Loucy (cell line): Measurements from ENCODE around the gene TBC1D1.

ENCODE experiments used
- EZH2phosphoT487 ChIP-seq: fragments of 200-600 bp; IDR thresholded peaks from 2 replicates; pipeline ENCODE4 v1.6.1; 2018; ENCODE audit warnings: antibody characterized with exemption, mild to moderate bottlenecking, moderate library complexity, borderline replicate concordance
- TF ChIP-seq, protein P1 (sequence below): fragments of 200-600 bp; sonication (generic); conservative IDR thresholded peaks from 2 replicates; pipeline ENCODE4 v1.5.1; 2014; ENCODE audit warnings: mild to moderate bottlenecking, antibody characterized with exemption, low read length

DNA sequence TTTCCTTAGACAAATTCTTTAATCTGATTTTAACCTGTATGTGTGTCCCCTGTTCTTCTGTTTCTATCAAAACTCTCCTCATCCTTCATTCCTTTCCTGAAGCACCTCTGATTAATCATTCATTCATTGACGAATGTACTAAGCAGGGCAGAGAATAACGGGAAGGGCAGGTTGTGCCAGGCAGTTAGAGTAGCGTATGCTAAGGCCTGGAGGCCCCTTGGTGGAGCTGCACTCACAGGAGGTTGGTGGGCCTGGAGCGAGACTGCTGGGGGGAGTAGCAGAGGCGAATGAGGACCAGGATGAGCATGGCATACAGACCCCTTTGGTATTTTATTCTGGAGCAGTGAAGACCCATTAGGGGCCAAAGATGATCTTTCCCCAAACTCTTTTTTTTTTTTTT, 91.9 kb downstream of the TBC1D1 start:
- TF ChIP-seq, protein P1, sequence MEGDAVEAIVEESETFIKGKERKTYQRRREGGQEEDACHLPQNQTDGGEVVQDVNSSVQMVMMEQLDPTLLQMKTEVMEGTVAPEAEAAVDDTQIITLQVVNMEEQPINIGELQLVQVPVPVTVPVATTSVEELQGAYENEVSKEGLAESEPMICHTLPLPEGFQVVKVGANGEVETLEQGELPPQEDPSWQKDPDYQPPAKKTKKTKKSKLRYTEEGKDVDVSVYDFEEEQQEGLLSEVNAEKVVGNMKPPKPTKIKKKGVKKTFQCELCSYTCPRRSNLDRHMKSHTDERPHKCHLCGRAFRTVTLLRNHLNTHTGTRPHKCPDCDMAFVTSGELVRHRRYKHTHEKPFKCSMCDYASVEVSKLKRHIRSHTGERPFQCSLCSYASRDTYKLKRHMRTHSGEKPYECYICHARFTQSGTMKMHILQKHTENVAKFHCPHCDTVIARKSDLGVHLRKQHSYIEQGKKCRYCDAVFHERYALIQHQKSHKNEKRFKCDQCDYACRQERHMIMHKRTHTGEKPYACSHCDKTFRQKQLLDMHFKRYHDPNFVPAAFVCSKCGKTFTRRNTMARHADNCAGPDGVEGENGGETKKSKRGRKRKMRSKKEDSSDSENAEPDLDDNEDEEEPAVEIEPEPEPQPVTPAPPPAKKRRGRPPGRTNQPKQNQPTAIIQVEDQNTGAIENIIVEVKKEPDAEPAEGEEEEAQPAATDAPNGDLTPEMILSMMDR, result no peak
- no peak for TF ChIP-seq EZH2phosphoT487
